HepG2 (cell line): ENCODE measurements around the gene KLF6. TPM values are rescaled to one million over a fixed set of nuclear protein-coding genes. Genes with fewer than 3 reads are reported as not detected.
A peak's percentile ranks its signal among the peaks of the same experiment; 100 is the strongest.

Source experiments
- ARHGAP35 ChIP-seq: sonication (generic); formaldehyde crosslinking; IDR thresholded peaks from 2 replicates; pipeline ENCODE4 v1.9.0; 2022; ENCODE audit warnings: mild to moderate bottlenecking, inconsistent platforms, moderate library complexity, missing genetic modification reagents, borderline replicate concordance
- ELF1 ChIP-seq: sonication (generic); formaldehyde crosslinking; IDR thresholded peaks from 2 replicates; pipeline ENCODE4 v1.4.0; 2020; ENCODE audit warnings: missing genetic modification reagents
- FOXO1 ChIP-seq: sonication (generic); formaldehyde crosslinking; IDR thresholded peaks from 2 replicates; pipeline ENCODE4 v1.4.0; 2020; ENCODE audit warnings: missing genetic modification reagents
- HMGXB4 ChIP-seq, 2 experiments: sonication (generic) in 1 of 2; formaldehyde crosslinking in 1 of 2; IDR thresholded peaks; 2 replicates each; pipeline versions ENCODE4 v1.4.0 to v1.6.1; 2018 to 2020; ENCODE audit warnings: missing genetic modification reagents in 2 of 2, borderline replicate concordance in 1 of 2, low read depth in 1 of 2, mild to moderate bottlenecking in 1 of 2, missing biosample characterization in 1 of 2
- KDM6A ChIP-seq: IDR thresholded peaks from 2 replicates; pipeline ENCODE4 v1.6.1; 2016; ENCODE audit warnings: low read depth
- MTF1 ChIP-seq: sonication (generic); formaldehyde crosslinking; IDR thresholded peaks from 2 replicates; pipeline ENCODE4 v1.5.0; 2020; ENCODE audit warnings: missing genetic modification reagents
- NR2F6 ChIP-seq, 2 experiments: IDR thresholded peaks; 2 replicates each; pipeline ENCODE4 v1.6.1; 2016; ENCODE audit warnings: antibody characterized with exemption in 1 of 2, mild to moderate bottlenecking in 1 of 2
- ONECUT2 ChIP-seq: sonication (generic); formaldehyde crosslinking; IDR thresholded peaks from 2 replicates; pipeline ENCODE4 v1.4.0; 2020; ENCODE audit warnings: missing genetic modification reagents
- PBX3 ChIP-seq: sonication (generic); formaldehyde crosslinking; IDR thresholded peaks from 2 replicates; pipeline ENCODE4 v1.8.1; 2023; ENCODE audit warnings: missing genetic modification reagents, inconsistent platforms, borderline replicate concordance
- SIN3A ChIP-seq: IDR thresholded peaks from 2 replicates; pipeline ENCODE4 v1.6.1; 2011; ENCODE audit warnings: low read depth, mild to moderate bottlenecking, control low read depth, low read length, borderline replicate concordance
- SP2 ChIP-seq: sonication (generic); formaldehyde crosslinking; IDR thresholded peaks from 2 replicates; pipeline ENCODE4 v1.5.1; 2020; ENCODE audit warnings: mild to moderate bottlenecking, missing genetic modification reagents
- ZNF282 ChIP-seq: fragments of 450-650 bp; IDR thresholded peaks from 2 replicates; pipeline ENCODE4 v1.6.1; 2018; ENCODE audit not compliant: partially characterized antibody
- ZNF552 ChIP-seq: sonication (generic); formaldehyde crosslinking; IDR thresholded peaks from 2 replicates; pipeline ENCODE4 v1.9.0; 2022; ENCODE audit warnings: missing genetic modification reagents, mild to moderate bottlenecking, borderline replicate concordance
- ZNF569 ChIP-seq: sonication (generic); formaldehyde crosslinking; IDR thresholded peaks from 2 replicates; pipeline ENCODE4 v1.5.0; 2020; ENCODE audit warnings: mild to moderate bottlenecking, missing genetic modification reagents, moderate library complexity, borderline replicate concordance
- ZNF660 ChIP-seq: sonication (generic); formaldehyde crosslinking; IDR thresholded peaks from 2 replicates; pipeline ENCODE4 v1.5.1; 2020; ENCODE audit warnings: mild to moderate bottlenecking, low read depth, missing genetic modification reagents, borderline replicate concordance
- ZNF737 ChIP-seq: sonication (generic); formaldehyde crosslinking; IDR thresholded peaks from 2 replicates; pipeline ENCODE4 v1.5.0; 2020; ENCODE audit warnings: missing genetic modification reagents, mild to moderate bottlenecking, borderline replicate concordance
- ZNF747 ChIP-seq: sonication (generic); formaldehyde crosslinking; IDR thresholded peaks from 2 replicates; pipeline ENCODE4 v1.8.1; 2023; ENCODE audit warnings: missing genetic modification reagents, mild to moderate bottlenecking, borderline replicate concordance
- ZNF775 ChIP-seq: sonication (generic); formaldehyde crosslinking; IDR thresholded peaks from 2 replicates; pipeline ENCODE4 v1.4.0; 2020; ENCODE audit warnings: missing genetic modification reagents, mild to moderate bottlenecking, moderate library complexity, borderline replicate concordance
- polyA plus RNA-seq, 8 experiments: library from polyadenylated mRNA; depleted of rRNA in 3 of 8; stranded (reverse) in 7 of 8; unstranded in 1 of 8; fragments of >200 nt; fragmentation: Illumina TruSeq in 4 of 8; extraction: Trizol in 4 of 8; gene quantifications; 2 replicates each; pipeline versions ENCODE4 v1.2.1 to v1.2.3, GENCODE V29; 2011 to 2016; ENCODE audit warnings: low read depth in 4 of 8, missing spikeins in 1 of 8, mixed read lengths in 1 of 8; ENCODE audit not compliant: insufficient read depth in 1 of 8
- total RNA-seq, 5 experiments: library from RNA; depleted of rRNA; stranded (reverse); fragments of >200 nt; fragmentation: Illumina TruSeq; extraction: Trizol; gene quantifications; 2 replicates each; pipeline ENCODE4 v1.2.3, GENCODE V29; 2016; ENCODE audit warnings: low read depth in 1 of 5
- TF ChIP-seq, protein P1 (sequence below): sonication (generic); formaldehyde crosslinking; IDR thresholded peaks from 2 replicates; pipeline ENCODE4 v1.4.0; 2020; ENCODE audit warnings: missing genetic modification reagents
- TF ChIP-seq, protein P2 (sequence below): sonication (generic); formaldehyde crosslinking; IDR thresholded peaks from 2 replicates; pipeline ENCODE4 v1.4.0; 2020; ENCODE audit warnings: missing genetic modification reagents
- TF ChIP-seq, protein P3 (sequence below): sonication (generic); formaldehyde crosslinking; conservative IDR thresholded peaks from 2 replicates; pipeline ENCODE4 v1.5.0; 2020; ENCODE audit warnings: missing genetic modification reagents

Gene KLF6
- total and polyA plus RNA-seq, 2 of the 13 experiments (the other 11 are each of a cell fraction or from before 2014, with no cell fraction given), result 27.0 to 71.9 TPM

- TF ChIP-seq KDM6A (CRISPR knock-in tag) (0 out of 2 replicates have a peak, but pooled peaks have one; percentile 43), HMGXB4 (CRISPR knock-in tag; IDR thresholded peaks at IDR 0.05; ENCODE audit: borderline replicate concordance in 1 of 2, low read depth in 1 of 2) (no peak), ZNF552 (no peak), SIN3A (no peak), NR2F6 (IDR thresholded peaks at IDR 0.05) (no peak), NR2F6 (CRISPR knock-in tag; IDR thresholded peaks at IDR 0.05) (peak; percentile 65), ZNF775 (CRISPR knock-in tag) (no peak), ZNF737 (CRISPR knock-in tag) (no peak), ARHGAP35 (no peak), ONECUT2 (CRISPR knock-in tag) (no peak), ZNF747 (no peak), ZNF569 (CRISPR knock-in tag) (no peak), MTF1 (CRISPR knock-in tag) (no peak), FOXO1 (peak; percentile 84), ELF1 (CRISPR knock-in tag) (peak; percentile 28; the same call in 1 of the 2 replicates), ZNF660 (no peak), SP2 (CRISPR knock-in tag) (no peak), ZNF282 (no peak), PBX3 (CRISPR knock-in tag) (no peak)
- TF ChIP-seq, protein P1, sequence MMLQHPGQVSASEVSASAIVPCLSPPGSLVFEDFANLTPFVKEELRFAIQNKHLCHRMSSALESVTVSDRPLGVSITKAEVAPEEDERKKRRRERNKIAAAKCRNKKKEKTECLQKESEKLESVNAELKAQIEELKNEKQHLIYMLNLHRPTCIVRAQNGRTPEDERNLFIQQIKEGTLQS, result peak; percentile 57
- TF ChIP-seq, protein P2, sequence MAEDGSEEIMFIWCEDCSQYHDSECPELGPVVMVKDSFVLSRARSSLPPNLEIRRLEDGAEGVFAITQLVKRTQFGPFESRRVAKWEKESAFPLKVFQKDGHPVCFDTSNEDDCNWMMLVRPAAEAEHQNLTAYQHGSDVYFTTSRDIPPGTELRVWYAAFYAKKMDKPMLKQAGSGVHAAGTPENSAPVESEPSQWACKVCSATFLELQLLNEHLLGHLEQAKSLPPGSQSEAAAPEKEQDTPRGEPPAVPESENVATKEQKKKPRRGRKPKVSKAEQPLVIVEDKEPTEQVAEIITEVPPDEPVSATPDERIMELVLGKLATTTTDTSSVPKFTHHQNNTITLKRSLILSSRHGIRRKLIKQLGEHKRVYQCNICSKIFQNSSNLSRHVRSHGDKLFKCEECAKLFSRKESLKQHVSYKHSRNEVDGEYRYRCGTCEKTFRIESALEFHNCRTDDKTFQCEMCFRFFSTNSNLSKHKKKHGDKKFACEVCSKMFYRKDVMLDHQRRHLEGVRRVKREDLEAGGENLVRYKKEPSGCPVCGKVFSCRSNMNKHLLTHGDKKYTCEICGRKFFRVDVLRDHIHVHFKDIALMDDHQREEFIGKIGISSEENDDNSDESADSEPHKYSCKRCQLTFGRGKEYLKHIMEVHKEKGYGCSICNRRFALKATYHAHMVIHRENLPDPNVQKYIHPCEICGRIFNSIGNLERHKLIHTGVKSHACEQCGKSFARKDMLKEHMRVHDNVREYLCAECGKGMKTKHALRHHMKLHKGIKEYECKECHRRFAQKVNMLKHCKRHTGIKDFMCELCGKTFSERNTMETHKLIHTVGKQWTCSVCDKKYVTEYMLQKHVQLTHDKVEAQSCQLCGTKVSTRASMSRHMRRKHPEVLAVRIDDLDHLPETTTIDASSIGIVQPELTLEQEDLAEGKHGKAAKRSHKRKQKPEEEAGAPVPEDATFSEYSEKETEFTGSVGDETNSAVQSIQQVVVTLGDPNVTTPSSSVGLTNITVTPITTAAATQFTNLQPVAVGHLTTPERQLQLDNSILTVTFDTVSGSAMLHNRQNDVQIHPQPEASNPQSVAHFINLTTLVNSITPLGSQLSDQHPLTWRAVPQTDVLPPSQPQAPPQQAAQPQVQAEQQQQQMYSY (CRISPR knock-in tag), result no peak
- TF ChIP-seq, protein P3, sequence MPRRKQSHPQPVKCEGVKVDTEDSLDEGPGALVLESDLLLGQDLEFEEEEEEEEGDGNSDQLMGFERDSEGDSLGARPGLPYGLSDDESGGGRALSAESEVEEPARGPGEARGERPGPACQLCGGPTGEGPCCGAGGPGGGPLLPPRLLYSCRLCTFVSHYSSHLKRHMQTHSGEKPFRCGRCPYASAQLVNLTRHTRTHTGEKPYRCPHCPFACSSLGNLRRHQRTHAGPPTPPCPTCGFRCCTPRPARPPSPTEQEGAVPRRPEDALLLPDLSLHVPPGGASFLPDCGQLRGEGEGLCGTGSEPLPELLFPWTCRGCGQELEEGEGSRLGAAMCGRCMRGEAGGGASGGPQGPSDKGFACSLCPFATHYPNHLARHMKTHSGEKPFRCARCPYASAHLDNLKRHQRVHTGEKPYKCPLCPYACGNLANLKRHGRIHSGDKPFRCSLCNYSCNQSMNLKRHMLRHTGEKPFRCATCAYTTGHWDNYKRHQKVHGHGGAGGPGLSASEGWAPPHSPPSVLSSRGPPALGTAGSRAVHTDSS (CRISPR knock-in tag), result no peak
Measured at GRCh38 chr10:3740157-3740871, 44.7 kb downstream of the KLF6 start (continued).
